Pancreas (tissue), 10 donors: Measurements from ENCODE around the gene CCDC50. TPM values are rescaled to one million over a fixed set of nuclear protein-coding genes. Genes with fewer than 3 reads are reported as not detected.

Source experiments
- ATAC-seq, 4 donors: fragments of 200-7000 bp; cut with Tn5 transposase; one replicate each; pipeline versions ENCODE4 v1.8.0 to v1.9.1; 2020; ENCODE audit warnings: mild to moderate bottlenecking in 4 of 4, moderate library complexity in 4 of 4
- DNase-seq, 6 donors: peaks; one replicate each; pipeline ENCODE4 v3.0.0-alpha.2; 2020
- FAIRE-seq: peaks from 2 replicates; lab custom pipeline; 2012; peaks lifted over from hg19 to GRCh38; lab: Jason Lieb, UNC
- H3K27ac ChIP-seq, 4 donors: fragments of 200-600 bp; sonication (generic); 1 replicate in 3 of 4; 2 replicates in 1 of 4; pipeline versions ENCODE4 v1.5.0 to v1.8.0; 2020
- H3K27me3 ChIP-seq, 4 donors: fragments of 200-600 bp; one replicate each; pipeline ENCODE4 v1.8.0; 2021
- H3K36me3 ChIP-seq, 3 donors: fragments of 200-600 bp; sonication (generic) in 1 of 3; one replicate each; pipeline versions ENCODE4 v1.5.0 to v1.8.0; 2020 to 2021
- H3K4me1 ChIP-seq, 3 donors: fragments of 200-600 bp; one replicate each; pipeline ENCODE4 v1.8.0; 2021
- H3K4me3 ChIP-seq, 4 donors: fragments of 200-600 bp; sonication (generic) in 2 of 4; one replicate each; pipeline versions ENCODE4 v1.5.0 to v1.8.0; 2020 to 2021
- H3K9me3 ChIP-seq, 4 donors: fragments of 200-600 bp; one replicate each; pipeline ENCODE4 v1.8.0; 2021
- WGBS, 2 donors: extraction: QIAGEN DNeasy Blood & Tissue Kit; methylation state at CpG; one replicate each; pipeline ENCODE4 v1.1.7; 2013; 5-methylcytosine and 5-hydroxymethylcytosine counted together
- intact Hi-C, 3 donors: fragments of 100-400 bp; cut with DNase I; formaldehyde crosslinking; loops; one replicate each; pipeline versions ENCODE4 v1.11.1 to v1.14.2; 2022
- polyA plus RNA-seq, 2 donors: library from polyadenylated mRNA; stranded (reverse); fragments of 200-250 nt; gene quantifications; one replicate each; pipeline ENCODE4 v1.2.3, GENCODE V29; 2013
- total RNA-seq, 6 donors: library from RNA; stranded (reverse); fragmentation: NEBNext Ultra II Directional in 4 of 6; extraction: Animal tissue kit (Norgen Biotek cat#: 25700) in 4 of 6; gene quantifications; one replicate each; pipeline versions ENCODE4 v1.2.1 to v1.2.4, GENCODE V29; 2021 to 2023
- TF ChIP-seq, protein P1 (sequence below), 4 donors: fragments of 200-600 bp; sonication (generic) in 3 of 4; IDR thresholded peaks; one replicate each; pipeline versions ENCODE4 v1.5.0 to v1.8.0; 2021; ENCODE audit warnings: antibody characterized with exemption in 4 of 4
- donor health status: healthy with polysubstance abuse.
- donor health status: DM: no; HTN: no; CAD: no; lungs with moderate emphysema.
- donor health status: DM: no; HTN: no; CAD: no.
- donor health status: control.
- donor health status: control.
- donor health status: Bipolar disorder and iron deficiency.
- donor health status: DM: yes; HTN: yes; CAD: no.
- donor health status: DM: no; HTN: no; CAD: no.
- donor health status: DM: no; HTN: no; CAD: no.
- donor health status: DM: yes; HTN: yes; CAD: no.

The CCDC50 gene
- total and polyA plus RNA-seq, 8 donors, result 24.5 to 44.4 (median 30.4) TPM

DNA sequence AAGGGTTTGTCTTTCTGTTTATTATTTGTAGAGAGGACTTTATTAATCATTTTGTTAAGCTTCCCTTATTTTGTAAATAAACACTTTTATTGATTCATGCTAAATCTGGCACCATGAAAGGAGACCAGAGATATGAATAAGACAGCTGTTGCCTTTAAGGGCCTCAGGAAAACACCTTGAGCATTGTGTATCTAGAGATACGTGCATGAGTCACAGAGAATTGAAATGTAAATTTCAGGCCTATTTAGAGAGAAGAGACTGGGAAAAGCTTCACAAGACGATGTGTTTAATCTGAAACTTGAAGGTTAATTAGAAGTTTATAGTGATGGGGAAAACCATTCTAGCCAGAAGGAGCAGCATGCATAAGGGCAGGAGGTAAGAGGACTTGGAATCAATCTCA is 29.7 kb downstream of the CCDC50 start:
- DNase-seq, result no peak
- Histone ChIP-seq H3K4me3 (no peak overlapping the region), H3K9me3 (no peaks in the 10 kb centered on the region), H3K4me1 (peaks cover 6 to 16% (median 11%) of the 10 kb centered on the region in 3 donors), H3K27me3 (no peaks in the 10 kb centered on the region), H3K27ac (no peak overlapping the region), H3K36me3 (peaks cover 0 to 43% (median 0%) of the 10 kb centered on the region in 3 donors)
- WGBS, 2 donors, result 45 to 48% methylated on average over 2 of the region's 2 CpGs
- FAIRE-seq, result no peak
- intact Hi-C loops, result no loop called here
- ATAC-seq, result no peak
- TF ChIP-seq, protein P1, sequence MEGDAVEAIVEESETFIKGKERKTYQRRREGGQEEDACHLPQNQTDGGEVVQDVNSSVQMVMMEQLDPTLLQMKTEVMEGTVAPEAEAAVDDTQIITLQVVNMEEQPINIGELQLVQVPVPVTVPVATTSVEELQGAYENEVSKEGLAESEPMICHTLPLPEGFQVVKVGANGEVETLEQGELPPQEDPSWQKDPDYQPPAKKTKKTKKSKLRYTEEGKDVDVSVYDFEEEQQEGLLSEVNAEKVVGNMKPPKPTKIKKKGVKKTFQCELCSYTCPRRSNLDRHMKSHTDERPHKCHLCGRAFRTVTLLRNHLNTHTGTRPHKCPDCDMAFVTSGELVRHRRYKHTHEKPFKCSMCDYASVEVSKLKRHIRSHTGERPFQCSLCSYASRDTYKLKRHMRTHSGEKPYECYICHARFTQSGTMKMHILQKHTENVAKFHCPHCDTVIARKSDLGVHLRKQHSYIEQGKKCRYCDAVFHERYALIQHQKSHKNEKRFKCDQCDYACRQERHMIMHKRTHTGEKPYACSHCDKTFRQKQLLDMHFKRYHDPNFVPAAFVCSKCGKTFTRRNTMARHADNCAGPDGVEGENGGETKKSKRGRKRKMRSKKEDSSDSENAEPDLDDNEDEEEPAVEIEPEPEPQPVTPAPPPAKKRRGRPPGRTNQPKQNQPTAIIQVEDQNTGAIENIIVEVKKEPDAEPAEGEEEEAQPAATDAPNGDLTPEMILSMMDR (IDR thresholded peaks at IDR 0.05), result no peak

DNA sequence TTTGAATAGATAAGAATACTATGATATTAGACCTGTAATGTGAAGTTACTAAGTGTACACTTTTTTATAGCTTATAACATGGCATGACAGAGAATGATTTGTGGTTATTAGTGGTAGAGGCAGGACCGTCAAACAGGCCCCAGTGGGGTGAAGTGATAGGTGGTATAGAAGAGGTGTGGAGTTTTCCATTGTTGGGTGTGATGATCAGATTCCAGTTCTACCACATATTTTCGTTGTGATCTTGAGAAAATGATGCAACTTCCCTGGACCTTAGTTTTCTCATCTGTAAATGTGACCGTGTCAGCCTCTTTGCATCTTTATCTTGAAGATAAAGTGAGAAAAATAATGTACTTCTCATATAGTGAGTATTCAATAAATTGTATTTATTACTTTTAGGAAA is 31.4 kb downstream of the CCDC50 start:
- TF ChIP-seq, protein P1 (IDR thresholded peaks at IDR 0.05), result no peak
- DNase-seq, result no peak
- Histone ChIP-seq H3K36me3 (peaks cover 0 to 50% (median 0%) of the 10 kb centered on the region in 3 donors), H3K27ac (no peak overlapping the region), H3K27me3 (no peaks in the 10 kb centered on the region), H3K4me3 (no peak overlapping the region), H3K9me3 (no peaks in the 10 kb centered on the region), H3K4me1 (peaks cover 0 to 9% (median 8%) of the 10 kb centered on the region in 3 donors)
- ATAC-seq, result no peak
- 82% methylated on average over 3 of the region's 3 CpGs for WGBS, 2 donors
- FAIRE-seq, result no peak
- intact Hi-C loops, result no loop called here

DNA sequence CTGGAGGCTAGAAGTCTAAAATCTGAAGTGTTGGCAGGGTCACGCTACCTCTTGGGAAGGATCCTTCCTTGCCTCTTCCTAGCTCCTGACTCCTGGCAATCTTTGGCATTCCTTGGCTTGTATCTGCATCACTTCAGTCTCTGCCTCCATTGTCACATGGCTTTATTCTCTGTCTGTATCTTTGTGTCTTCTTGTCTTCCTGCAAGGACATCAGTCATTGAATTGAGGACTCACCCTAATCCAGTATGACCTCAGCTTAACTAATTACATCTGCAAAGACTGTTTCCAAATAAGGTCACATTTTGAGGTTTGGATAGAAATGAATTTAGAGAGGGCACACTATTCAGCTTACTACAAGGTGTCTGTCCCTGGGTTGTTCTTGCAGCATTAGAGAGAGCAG is 32.3 kb downstream of the CCDC50 start:
- TF ChIP-seq, protein P1 (IDR thresholded peaks at IDR 0.05), result no peak
- H3K27me3 ChIP-seq, result no peaks in the 10 kb centered on the region
- DNase-seq (no peak), FAIRE-seq (no peak), ATAC-seq (no peak)
- H3K4me3 ChIP-seq, result no peak overlapping the region
- no peaks in the 10 kb centered on the region for H3K9me3 ChIP-seq
- no peak overlapping the region for H3K27ac ChIP-seq
- H3K36me3 ChIP-seq, result peaks cover 0 to 57% (median 0%) of the 10 kb centered on the region in 3 donors
- H3K4me1 ChIP-seq, result peaks cover 0 to 8% (median 1%) of the 10 kb centered on the region in 3 donors
- WGBS, 2 donors, result 100% methylated on average over 1 of the region's 1 CpG
- intact Hi-C loops, result no loop called here

DNA sequence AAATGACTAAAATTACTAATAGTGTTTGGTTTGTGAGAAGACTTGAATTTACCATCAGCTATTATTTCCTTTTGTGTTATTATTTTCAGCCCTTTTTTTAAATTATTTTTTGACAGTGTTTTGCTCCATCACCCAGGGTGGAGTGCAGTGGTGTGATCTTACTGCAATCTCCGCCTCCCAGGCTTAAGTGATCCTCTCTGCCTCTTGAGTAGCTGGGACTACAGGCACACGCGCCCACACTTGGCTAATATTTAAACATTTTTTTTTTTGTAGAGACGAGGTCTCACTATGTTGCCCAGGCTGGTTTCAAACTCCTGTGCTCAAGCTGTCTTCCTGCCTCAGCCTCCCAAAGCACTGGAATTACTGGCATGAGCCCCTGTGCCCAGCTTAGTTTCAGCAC is 32.8 kb downstream of the CCDC50 start:
- H3K27ac ChIP-seq, result no peak overlapping the region
- no peaks in the 10 kb centered on the region for H3K27me3 ChIP-seq
- 66 to 74% methylated on average over 4 of the region's 4 CpGs for WGBS, 2 donors
- ATAC-seq (no peak), DNase-seq (no peak), FAIRE-seq (no peak)
- no peak overlapping the region for H3K4me3 ChIP-seq
- intact Hi-C loops, result no loop called here
- TF ChIP-seq, protein P1 (IDR thresholded peaks at IDR 0.05), result no peak
- peaks cover 0 to 63% (median 0%) of the 10 kb centered on the region in 3 donors for H3K36me3 ChIP-seq
- H3K9me3 ChIP-seq, result no peaks in the 10 kb centered on the region
- peaks cover 0 to 5% (median 0%) of the 10 kb centered on the region in 3 donors for H3K4me1 ChIP-seq

DNA sequence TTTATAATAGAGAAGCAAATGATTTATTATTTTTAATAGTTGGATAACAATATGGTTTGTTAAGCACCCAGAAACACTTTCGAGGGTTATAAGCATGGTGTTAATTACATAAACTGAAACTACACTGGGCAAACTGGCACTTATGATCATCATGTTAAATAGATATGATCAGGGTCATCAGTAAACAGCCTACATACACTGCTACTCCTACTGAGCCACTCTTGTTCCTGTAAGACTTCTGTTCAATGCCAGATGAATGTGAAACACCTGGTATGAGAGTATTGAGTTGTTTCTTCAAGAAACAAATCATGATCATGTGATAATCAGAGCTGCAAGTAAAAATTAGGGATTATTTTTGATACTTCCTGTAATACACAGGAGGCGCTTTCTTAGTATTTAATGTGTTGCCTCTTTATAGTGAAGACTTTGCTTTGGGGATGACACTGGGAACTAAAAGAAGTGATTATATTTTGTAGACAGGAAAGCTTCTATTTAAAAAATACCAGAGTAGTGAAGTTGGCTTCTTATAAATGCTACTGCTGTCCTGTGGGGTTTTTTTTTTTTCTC is 33.4 kb downstream of the CCDC50 start:
- Histone ChIP-seq H3K36me3 (peaks cover 0 to 66% (median 0%) of the 10 kb centered on the region in 3 donors), H3K27ac (no peak overlapping the region), H3K9me3 (no peaks in the 10 kb centered on the region), H3K4me1 (peaks cover 0 to under 1% (median 0%) of the 10 kb centered on the region in 3 donors), H3K4me3 (no peak overlapping the region), H3K27me3 (no peaks in the 10 kb centered on the region)
- FAIRE-seq (no peak), DNase-seq (no peak), ATAC-seq (no peak)
- WGBS, 2 donors, result 90 to 95% methylated on average over 2 of the region's 2 CpGs
- TF ChIP-seq, protein P1 (IDR thresholded peaks at IDR 0.05), result no peak
- intact Hi-C loops, result no loop called here
